HEK293 (cell line): ENCODE results near the gene DGKG.

Experiments
- GLIS1 ChIP-seq: fragments of 450-650 bp; formaldehyde crosslinking; IDR thresholded peaks from 2 replicates; pipeline ENCODE4 v1.5.1; 2016; ENCODE audit warnings: missing biosample characterization, missing genetic modification characterization
- GLIS2 ChIP-seq: fragments of 450-650 bp; formaldehyde crosslinking; IDR thresholded peaks from 2 replicates; pipeline ENCODE4 v1.5.1; 2016; ENCODE audit warnings: missing biosample characterization, missing genetic modification characterization
- KLF9 ChIP-seq: fragments of 450-650 bp; formaldehyde crosslinking; IDR thresholded peaks from 2 replicates; pipeline ENCODE4 v1.5.1; 2016; ENCODE audit warnings: missing biosample characterization, missing genetic modification characterization, low read depth
- SP2 ChIP-seq: fragments of 450-650 bp; formaldehyde crosslinking; IDR thresholded peaks from 2 replicates; pipeline ENCODE4 v1.5.1; 2016; ENCODE audit warnings: missing biosample characterization, missing genetic modification characterization
- WT1 ChIP-seq: fragments of 450-650 bp; formaldehyde crosslinking; IDR thresholded peaks from 2 replicates; pipeline ENCODE4 v1.5.1; 2016; ENCODE audit warnings: missing biosample characterization, missing genetic modification characterization
- ZBTB48 ChIP-seq: fragments of 450-650 bp; formaldehyde crosslinking; IDR thresholded peaks from 2 replicates; pipeline ENCODE4 v1.5.1; 2016; ENCODE audit warnings: missing biosample characterization, missing genetic modification characterization
- ZFHX2 ChIP-seq: fragments of 450-650 bp; formaldehyde crosslinking; conservative IDR thresholded peaks from 2 replicates; pipeline ENCODE4 v1.5.1; 2016; ENCODE audit warnings: missing biosample characterization, missing genetic modification characterization
- ZNF211 ChIP-seq: fragments of 450-650 bp; formaldehyde crosslinking; IDR thresholded peaks from 2 replicates; pipeline ENCODE4 v1.5.1; 2016; ENCODE audit warnings: low read depth, missing biosample characterization, missing genetic modification characterization
- ZNF335 ChIP-seq: fragments of 450-650 bp; formaldehyde crosslinking; conservative IDR thresholded peaks from 2 replicates; pipeline ENCODE4 v1.5.1; 2016; ENCODE audit warnings: missing biosample characterization, missing genetic modification characterization
- ZNF843 ChIP-seq: fragments of 450-650 bp; formaldehyde crosslinking; IDR thresholded peaks from 2 replicates; pipeline ENCODE4 v1.5.1; 2016; ENCODE audit warnings: missing biosample characterization, missing genetic modification characterization
- TF ChIP-seq, protein P1 (sequence below): fragments of 450-650 bp; formaldehyde crosslinking; IDR thresholded peaks from 2 replicates; pipeline ENCODE4 v1.5.1; 2017; ENCODE audit warnings: missing biosample characterization, missing genetic modification characterization
- TF ChIP-seq, protein P2 (sequence below): fragments of 450-650 bp; formaldehyde crosslinking; IDR thresholded peaks from 2 replicates; pipeline ENCODE4 v1.5.1; 2016; ENCODE audit warnings: missing biosample characterization, missing genetic modification characterization
- TF ChIP-seq, protein P3 (sequence below): fragments of 450-650 bp; formaldehyde crosslinking; optimal IDR thresholded peaks from 2 replicates; pipeline ENCODE3; 2016; ENCODE audit warnings: missing biosample characterization, mild to moderate bottlenecking, missing genetic modification characterization
- TF ChIP-seq, protein P4 (sequence below): IDR thresholded peaks from 2 replicates; pipeline ENCODE4 v1.6.1; 2011; ENCODE audit warnings: mild to moderate bottlenecking, low read depth, low read length, borderline replicate concordance
- TF ChIP-seq, protein P5 (sequence below): fragments of 450-650 bp; formaldehyde crosslinking; IDR thresholded peaks from 2 replicates; pipeline ENCODE4 v1.5.1; 2016; ENCODE audit warnings: missing biosample characterization, missing genetic modification characterization
- TF ChIP-seq, protein P6 (sequence below): fragments of 450-650 bp; formaldehyde crosslinking; IDR thresholded peaks from 2 replicates; pipeline ENCODE4 v1.5.1; 2017; ENCODE audit warnings: missing biosample characterization, missing genetic modification characterization

The DGKG gene

DNA sequence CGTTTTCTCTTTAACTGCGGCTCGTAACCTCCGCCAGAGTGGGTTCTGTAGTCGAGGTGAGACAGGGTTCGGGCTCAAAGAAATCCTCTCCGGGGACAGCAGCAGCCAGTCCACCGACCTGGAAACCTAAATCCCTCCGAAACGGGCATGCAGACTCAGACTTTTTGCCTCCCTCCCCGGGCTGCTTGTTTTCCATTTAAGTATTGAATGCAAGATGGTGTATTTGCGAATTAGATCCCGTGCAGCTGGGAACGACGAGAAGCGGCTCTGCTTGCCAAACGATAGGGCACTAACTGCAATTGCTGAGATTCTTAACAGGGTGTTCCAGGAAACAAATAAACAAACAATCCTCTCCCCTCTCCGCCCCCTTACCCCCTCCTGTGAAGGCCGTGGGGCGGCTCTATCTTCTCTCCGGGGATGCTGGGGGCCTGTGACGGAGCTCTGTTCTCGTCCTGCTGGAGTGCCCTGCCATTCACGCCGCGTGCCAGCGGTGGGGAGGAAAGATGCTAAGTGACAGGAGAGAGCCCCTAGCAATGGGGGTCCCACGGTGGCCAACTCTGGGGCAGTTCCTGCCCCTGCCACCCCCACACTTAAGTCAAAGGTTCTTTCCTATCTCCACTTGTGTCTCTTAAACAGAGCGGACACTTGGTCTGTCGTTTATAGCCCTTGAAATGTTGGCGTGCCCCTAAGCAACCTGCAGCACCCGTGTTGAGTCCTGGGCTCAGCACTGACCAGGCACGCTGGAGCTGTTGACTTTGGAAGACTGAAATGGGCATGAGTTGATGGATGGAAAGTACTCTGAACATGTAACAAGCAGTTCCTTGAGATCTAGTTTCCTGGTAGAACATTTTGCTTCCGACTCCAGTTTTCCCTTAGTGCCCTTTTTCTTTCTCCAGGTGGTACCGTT lies 251.9 kb downstream of the DGKG start (continued):
- TF ChIP-seq, protein P1, sequence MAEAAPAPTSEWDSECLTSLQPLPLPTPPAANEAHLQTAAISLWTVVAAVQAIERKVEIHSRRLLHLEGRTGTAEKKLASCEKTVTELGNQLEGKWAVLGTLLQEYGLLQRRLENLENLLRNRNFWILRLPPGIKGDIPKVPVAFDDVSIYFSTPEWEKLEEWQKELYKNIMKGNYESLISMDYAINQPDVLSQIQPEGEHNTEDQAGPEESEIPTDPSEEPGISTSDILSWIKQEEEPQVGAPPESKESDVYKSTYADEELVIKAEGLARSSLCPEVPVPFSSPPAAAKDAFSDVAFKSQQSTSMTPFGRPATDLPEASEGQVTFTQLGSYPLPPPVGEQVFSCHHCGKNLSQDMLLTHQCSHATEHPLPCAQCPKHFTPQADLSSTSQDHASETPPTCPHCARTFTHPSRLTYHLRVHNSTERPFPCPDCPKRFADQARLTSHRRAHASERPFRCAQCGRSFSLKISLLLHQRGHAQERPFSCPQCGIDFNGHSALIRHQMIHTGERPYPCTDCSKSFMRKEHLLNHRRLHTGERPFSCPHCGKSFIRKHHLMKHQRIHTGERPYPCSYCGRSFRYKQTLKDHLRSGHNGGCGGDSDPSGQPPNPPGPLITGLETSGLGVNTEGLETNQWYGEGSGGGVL (tag by site-specific recombination), result peak; percentile 77
- TF ChIP-seq, protein P2, sequence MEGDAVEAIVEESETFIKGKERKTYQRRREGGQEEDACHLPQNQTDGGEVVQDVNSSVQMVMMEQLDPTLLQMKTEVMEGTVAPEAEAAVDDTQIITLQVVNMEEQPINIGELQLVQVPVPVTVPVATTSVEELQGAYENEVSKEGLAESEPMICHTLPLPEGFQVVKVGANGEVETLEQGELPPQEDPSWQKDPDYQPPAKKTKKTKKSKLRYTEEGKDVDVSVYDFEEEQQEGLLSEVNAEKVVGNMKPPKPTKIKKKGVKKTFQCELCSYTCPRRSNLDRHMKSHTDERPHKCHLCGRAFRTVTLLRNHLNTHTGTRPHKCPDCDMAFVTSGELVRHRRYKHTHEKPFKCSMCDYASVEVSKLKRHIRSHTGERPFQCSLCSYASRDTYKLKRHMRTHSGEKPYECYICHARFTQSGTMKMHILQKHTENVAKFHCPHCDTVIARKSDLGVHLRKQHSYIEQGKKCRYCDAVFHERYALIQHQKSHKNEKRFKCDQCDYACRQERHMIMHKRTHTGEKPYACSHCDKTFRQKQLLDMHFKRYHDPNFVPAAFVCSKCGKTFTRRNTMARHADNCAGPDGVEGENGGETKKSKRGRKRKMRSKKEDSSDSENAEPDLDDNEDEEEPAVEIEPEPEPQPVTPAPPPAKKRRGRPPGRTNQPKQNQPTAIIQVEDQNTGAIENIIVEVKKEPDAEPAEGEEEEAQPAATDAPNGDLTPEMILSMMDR (tag by site-specific recombination), result no peak
- 0 out of 2 replicates have a peak, but pooled peaks have one; percentile 8 for TF ChIP-seq ZFHX2
- TF ChIP-seq, protein P3, sequence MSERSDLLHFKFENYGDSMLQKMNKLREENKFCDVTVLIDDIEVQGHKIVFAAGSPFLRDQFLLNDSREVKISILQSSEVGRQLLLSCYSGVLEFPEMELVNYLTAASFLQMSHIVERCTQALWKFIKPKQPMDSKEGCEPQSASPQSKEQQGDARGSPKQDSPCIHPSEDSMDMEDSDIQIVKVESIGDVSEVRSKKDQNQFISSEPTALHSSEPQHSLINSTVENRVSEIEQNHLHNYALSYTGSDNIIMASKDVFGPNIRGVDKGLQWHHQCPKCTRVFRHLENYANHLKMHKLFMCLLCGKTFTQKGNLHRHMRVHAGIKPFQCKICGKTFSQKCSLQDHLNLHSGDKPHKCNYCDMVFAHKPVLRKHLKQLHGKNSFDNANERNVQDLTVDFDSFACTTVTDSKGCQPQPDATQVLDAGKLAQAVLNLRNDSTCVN, result no peak
- TF ChIP-seq, protein P4, sequence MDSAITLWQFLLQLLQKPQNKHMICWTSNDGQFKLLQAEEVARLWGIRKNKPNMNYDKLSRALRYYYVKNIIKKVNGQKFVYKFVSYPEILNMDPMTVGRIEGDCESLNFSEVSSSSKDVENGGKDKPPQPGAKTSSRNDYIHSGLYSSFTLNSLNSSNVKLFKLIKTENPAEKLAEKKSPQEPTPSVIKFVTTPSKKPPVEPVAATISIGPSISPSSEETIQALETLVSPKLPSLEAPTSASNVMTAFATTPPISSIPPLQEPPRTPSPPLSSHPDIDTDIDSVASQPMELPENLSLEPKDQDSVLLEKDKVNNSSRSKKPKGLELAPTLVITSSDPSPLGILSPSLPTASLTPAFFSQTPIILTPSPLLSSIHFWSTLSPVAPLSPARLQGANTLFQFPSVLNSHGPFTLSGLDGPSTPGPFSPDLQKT, result no peak
- no peak for TF ChIP-seq ZNF843 (tag by site-specific recombination)
- TF ChIP-seq ZBTB48 (tag by site-specific recombination), result peak; percentile 44; the same call in 1 of the 2 replicates
- TF ChIP-seq, protein P5, sequence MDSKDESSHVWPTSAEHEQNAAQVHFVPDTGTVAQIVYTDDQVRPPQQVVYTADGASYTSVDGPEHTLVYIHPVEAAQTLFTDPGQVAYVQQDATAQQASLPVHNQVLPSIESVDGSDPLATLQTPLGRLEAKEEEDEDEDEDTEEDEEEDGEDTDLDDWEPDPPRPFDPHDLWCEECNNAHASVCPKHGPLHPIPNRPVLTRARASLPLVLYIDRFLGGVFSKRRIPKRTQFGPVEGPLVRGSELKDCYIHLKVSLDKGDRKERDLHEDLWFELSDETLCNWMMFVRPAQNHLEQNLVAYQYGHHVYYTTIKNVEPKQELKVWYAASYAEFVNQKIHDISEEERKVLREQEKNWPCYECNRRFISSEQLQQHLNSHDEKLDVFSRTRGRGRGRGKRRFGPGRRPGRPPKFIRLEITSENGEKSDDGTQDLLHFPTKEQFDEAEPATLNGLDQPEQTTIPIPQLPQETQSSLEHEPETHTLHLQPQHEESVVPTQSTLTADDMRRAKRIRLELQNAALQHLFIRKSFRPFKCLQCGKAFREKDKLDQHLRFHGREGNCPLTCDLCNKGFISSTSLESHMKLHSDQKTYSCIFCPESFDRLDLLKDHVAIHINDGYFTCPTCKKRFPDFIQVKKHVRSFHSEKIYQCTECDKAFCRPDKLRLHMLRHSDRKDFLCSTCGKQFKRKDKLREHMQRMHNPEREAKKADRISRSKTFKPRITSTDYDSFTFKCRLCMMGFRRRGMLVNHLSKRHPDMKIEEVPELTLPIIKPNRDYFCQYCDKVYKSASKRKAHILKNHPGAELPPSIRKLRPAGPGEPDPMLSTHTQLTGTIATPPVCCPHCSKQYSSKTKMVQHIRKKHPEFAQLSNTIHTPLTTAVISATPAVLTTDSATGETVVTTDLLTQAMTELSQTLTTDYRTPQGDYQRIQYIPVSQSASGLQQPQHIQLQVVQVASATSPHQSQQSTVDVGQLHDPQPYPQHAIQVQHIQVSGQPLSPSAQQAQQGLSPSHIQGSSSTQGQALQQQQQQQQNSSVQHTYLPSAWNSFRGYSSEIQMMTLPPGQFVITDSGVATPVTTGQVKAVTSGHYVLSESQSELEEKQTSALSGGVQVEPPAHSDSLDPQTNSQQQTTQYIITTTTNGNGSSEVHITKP, result peak; percentile 96
- no peak for TF ChIP-seq SP2
- TF ChIP-seq ZNF211, result no peak
- peak; percentile 32 for TF ChIP-seq KLF9 (tag by site-specific recombination)
- TF ChIP-seq GLIS1 (tag by site-specific recombination), result peak; percentile 76
- peak; percentile 73 for TF ChIP-seq WT1 (tag by site-specific recombination)
- TF ChIP-seq GLIS2, result peak; percentile 78
- peak; percentile 50 for TF ChIP-seq ZNF335 (tag by site-specific recombination)
- TF ChIP-seq, protein P6, sequence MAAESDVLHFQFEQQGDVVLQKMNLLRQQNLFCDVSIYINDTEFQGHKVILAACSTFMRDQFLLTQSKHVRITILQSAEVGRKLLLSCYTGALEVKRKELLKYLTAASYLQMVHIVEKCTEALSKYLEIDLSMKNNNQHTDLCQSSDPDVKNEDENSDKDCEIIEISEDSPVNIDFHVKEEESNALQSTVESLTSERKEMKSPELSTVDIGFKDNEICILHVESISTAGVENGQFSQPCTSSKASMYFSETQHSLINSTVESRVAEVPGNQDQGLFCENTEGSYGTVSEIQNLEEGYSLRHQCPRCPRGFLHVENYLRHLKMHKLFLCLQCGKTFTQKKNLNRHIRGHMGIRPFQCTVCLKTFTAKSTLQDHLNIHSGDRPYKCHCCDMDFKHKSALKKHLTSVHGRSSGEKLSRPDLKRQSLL (tag by site-specific recombination), result peak; percentile 90
